GM23338 (cell line): ENCODE results near the gene BLACAT1. TPM values are rescaled to one million over a fixed set of nuclear protein-coding genes. Genes with fewer than 3 reads are reported as not detected.
A peak's percentile ranks its signal among the peaks of the same experiment; 100 is the strongest.

ENCODE experiments used
- ATAC-seq: fragments of 200-7000 bp; cut with Tn5 transposase; 3 replicates; pipeline ENCODE4 v1.9.1; 2020
- DNase-seq: peaks from one replicate; pipeline ENCODE4 v3.0.0-alpha.2; 2015; ENCODE audit warnings: low spot score
- H2AFZ ChIP-seq: fragments of 200-600 bp; sonication (generic); 2 replicates; pipeline ENCODE4 v1.8.0; 2016; ENCODE audit warnings: antibody characterized with exemption, mild to moderate bottlenecking, moderate library complexity
- H3F3A ChIP-seq: fragments of 200-600 bp; sonication (generic); replicated peaks from 2 replicates; pipeline ENCODE4 v1.8.0; 2017; ENCODE audit warnings: antibody characterized with exemption, mixed run types, low read depth
- H3K27ac ChIP-seq: fragments of 200-600 bp; sonication (generic); 2 replicates; pipeline ENCODE4 v1.6.1; 2016; ENCODE audit warnings: low read depth
- H3K27me3 ChIP-seq: fragments of 200-600 bp; sonication (generic); 2 replicates; pipeline ENCODE4 v1.8.0; 2016; ENCODE audit warnings: mild to moderate bottlenecking, mixed run types, moderate library complexity; ENCODE audit not compliant: insufficient read depth
- H3K36me3 ChIP-seq: fragments of 200-600 bp; sonication (generic); 2 replicates; pipeline ENCODE4 v1.8.0; 2016; ENCODE audit warnings: mild to moderate bottlenecking; ENCODE audit not compliant: insufficient read depth
- H3K4me1 ChIP-seq: fragments of 200-600 bp; sonication (generic); 2 replicates; pipeline ENCODE4 v1.8.0; 2016; ENCODE audit warnings: mild to moderate bottlenecking, moderate library complexity; ENCODE audit not compliant: insufficient read depth
- H3K4me2 ChIP-seq: fragments of 200-600 bp; sonication (generic); 2 replicates; pipeline ENCODE4 v1.7.1; 2017; ENCODE audit warnings: mixed run types
- H3K4me3 ChIP-seq: fragments of 200-600 bp; sonication (generic); 2 replicates; pipeline ENCODE4 v1.6.1; 2016; ENCODE audit warnings: mixed run types
- H3K79me2 ChIP-seq: fragments of 200-600 bp; sonication (generic); replicated peaks from 2 replicates; pipeline ENCODE4 v1.8.0; 2017; ENCODE audit warnings: mild to moderate bottlenecking; ENCODE audit not compliant: insufficient read depth
- H3K9me2 ChIP-seq: fragments of 200-600 bp; sonication (generic); 2 replicates; pipeline ENCODE4 v1.8.0; 2017; ENCODE audit not compliant: insufficient read depth
- H4K20me1 ChIP-seq: fragments of 200-600 bp; sonication (generic); replicated peaks from 2 replicates; pipeline ENCODE4 v1.8.0; 2017; ENCODE audit warnings: mild to moderate bottlenecking; ENCODE audit not compliant: insufficient read depth
- H3K27ac Mint-ChIP-seq: 2 replicates; pipeline ENCODE4 v1.8.0; 2020; ENCODE audit warnings: inconsistent platforms, mild to moderate bottlenecking, moderate library complexity, mixed read lengths
- H3K27me3 Mint-ChIP-seq: 3 replicates; pipeline ENCODE4 v1.8.0; 2022; ENCODE audit warnings: low read depth, mild to moderate bottlenecking, moderate library complexity, mixed read lengths, inconsistent platforms; ENCODE audit not compliant: insufficient read depth, poor library complexity
- H3K36me3 Mint-ChIP-seq: 3 replicates; pipeline ENCODE4 v1.8.0; 2021; ENCODE audit warnings: low read depth, mild to moderate bottlenecking, inconsistent platforms, moderate library complexity, mixed read lengths
- H3K4me1 Mint-ChIP-seq: 3 replicates; pipeline ENCODE4 v1.8.0; 2020; ENCODE audit warnings: mild to moderate bottlenecking, inconsistent platforms, mixed read lengths
- H3K4me3 Mint-ChIP-seq: 3 replicates; pipeline ENCODE4 v1.8.0; 2021; ENCODE audit warnings: moderate library complexity, mild to moderate bottlenecking, inconsistent platforms, mixed read lengths
- H3K9me3 Mint-ChIP-seq: 3 replicates; pipeline ENCODE4 v1.8.0; 2020; ENCODE audit warnings: moderate library complexity, mild to moderate bottlenecking, inconsistent platforms, mixed read lengths
- CREB1 ChIP-seq: fragments of 250-450 bp; sonication (Bioruptor Pico); IDR thresholded peaks from 2 replicates; pipeline ENCODE4 v1.5.0; 2020; ENCODE audit warnings: low read depth, mild to moderate bottlenecking, moderate library complexity
- EZH2phosphoT487 ChIP-seq: fragments of 200-600 bp; sonication (generic); IDR thresholded peaks from one replicate; pipeline ENCODE4 v1.8.1; 2018; ENCODE audit warnings: antibody characterized with exemption; ENCODE audit not compliant: unreplicated experiment
- JUNB ChIP-seq: IDR thresholded peaks from one replicate; pipeline ENCODE4 v1.6.1; 2016; ENCODE audit warnings: antibody characterized with exemption; ENCODE audit not compliant: unreplicated experiment
- REST ChIP-seq: IDR thresholded peaks from one replicate; pipeline ENCODE4 v1.6.1; 2018; ENCODE audit warnings: antibody characterized with exemption; ENCODE audit not compliant: unreplicated experiment
- polyA plus RNA-seq: library from polyadenylated mRNA; unstranded; fragments of >200 nt; fragmentation: Nextera tagmentation; extraction: Ambion mirVana; gene quantifications from 2 replicates; pipeline ENCODE4 v1.2.1, GENCODE V29; 2016
- total RNA-seq: library from RNA; depleted of rRNA; stranded (reverse); fragments of >200 nt; shearing (Covaris generic); gene quantifications from 2 replicates; pipeline ENCODE4 v1.2.3, GENCODE V29; 2014
- TF ChIP-seq, protein P1 (sequence below): fragments of 250-450 bp; sonication (Bioruptor Pico); IDR thresholded peaks from 2 replicates; pipeline ENCODE4 v1.5.0; 2020; ENCODE audit warnings: mild to moderate bottlenecking, moderate library complexity

Gene BLACAT1
- total and polyA plus RNA-seq, 2 experiments from 2014 or later, result 1.6 to 6.2 TPM

GRCh38 chr1:205432116-205432515, 23.7 kb downstream of the BLACAT1 start:
- Histone ChIP-seq H3K27ac (no peak overlapping the region), H3K27me3 (peaks cover 28% of the 10 kb centered on the region), H3F3A (no peaks in the 10 kb centered on the region), H3K9me2 (no peaks in the 10 kb centered on the region), H3K4me2 (no peak overlapping the region), H4K20me1 (no peaks in the 10 kb centered on the region), H3K36me3 (no peaks in the 10 kb centered on the region), H3K4me1 (peaks cover 17% of the 10 kb centered on the region), H3K79me2 (no peaks in the 10 kb centered on the region), H3K4me3 (no peak overlapping the region), H2AFZ (no peak overlapping the region)
- H3K27ac Mint-ChIP-seq, result no peak overlapping the region
- ATAC-seq (peak; percentile 9; the same call in 2 of the 3 replicates), DNase-seq (no peak)
- H3K27me3 Mint-ChIP-seq, result peaks cover 35% of the 10 kb centered on the region
- H3K4me3 Mint-ChIP-seq, result no peak overlapping the region
- TF ChIP-seq JUNB, result no peak
- TF ChIP-seq, protein P1, sequence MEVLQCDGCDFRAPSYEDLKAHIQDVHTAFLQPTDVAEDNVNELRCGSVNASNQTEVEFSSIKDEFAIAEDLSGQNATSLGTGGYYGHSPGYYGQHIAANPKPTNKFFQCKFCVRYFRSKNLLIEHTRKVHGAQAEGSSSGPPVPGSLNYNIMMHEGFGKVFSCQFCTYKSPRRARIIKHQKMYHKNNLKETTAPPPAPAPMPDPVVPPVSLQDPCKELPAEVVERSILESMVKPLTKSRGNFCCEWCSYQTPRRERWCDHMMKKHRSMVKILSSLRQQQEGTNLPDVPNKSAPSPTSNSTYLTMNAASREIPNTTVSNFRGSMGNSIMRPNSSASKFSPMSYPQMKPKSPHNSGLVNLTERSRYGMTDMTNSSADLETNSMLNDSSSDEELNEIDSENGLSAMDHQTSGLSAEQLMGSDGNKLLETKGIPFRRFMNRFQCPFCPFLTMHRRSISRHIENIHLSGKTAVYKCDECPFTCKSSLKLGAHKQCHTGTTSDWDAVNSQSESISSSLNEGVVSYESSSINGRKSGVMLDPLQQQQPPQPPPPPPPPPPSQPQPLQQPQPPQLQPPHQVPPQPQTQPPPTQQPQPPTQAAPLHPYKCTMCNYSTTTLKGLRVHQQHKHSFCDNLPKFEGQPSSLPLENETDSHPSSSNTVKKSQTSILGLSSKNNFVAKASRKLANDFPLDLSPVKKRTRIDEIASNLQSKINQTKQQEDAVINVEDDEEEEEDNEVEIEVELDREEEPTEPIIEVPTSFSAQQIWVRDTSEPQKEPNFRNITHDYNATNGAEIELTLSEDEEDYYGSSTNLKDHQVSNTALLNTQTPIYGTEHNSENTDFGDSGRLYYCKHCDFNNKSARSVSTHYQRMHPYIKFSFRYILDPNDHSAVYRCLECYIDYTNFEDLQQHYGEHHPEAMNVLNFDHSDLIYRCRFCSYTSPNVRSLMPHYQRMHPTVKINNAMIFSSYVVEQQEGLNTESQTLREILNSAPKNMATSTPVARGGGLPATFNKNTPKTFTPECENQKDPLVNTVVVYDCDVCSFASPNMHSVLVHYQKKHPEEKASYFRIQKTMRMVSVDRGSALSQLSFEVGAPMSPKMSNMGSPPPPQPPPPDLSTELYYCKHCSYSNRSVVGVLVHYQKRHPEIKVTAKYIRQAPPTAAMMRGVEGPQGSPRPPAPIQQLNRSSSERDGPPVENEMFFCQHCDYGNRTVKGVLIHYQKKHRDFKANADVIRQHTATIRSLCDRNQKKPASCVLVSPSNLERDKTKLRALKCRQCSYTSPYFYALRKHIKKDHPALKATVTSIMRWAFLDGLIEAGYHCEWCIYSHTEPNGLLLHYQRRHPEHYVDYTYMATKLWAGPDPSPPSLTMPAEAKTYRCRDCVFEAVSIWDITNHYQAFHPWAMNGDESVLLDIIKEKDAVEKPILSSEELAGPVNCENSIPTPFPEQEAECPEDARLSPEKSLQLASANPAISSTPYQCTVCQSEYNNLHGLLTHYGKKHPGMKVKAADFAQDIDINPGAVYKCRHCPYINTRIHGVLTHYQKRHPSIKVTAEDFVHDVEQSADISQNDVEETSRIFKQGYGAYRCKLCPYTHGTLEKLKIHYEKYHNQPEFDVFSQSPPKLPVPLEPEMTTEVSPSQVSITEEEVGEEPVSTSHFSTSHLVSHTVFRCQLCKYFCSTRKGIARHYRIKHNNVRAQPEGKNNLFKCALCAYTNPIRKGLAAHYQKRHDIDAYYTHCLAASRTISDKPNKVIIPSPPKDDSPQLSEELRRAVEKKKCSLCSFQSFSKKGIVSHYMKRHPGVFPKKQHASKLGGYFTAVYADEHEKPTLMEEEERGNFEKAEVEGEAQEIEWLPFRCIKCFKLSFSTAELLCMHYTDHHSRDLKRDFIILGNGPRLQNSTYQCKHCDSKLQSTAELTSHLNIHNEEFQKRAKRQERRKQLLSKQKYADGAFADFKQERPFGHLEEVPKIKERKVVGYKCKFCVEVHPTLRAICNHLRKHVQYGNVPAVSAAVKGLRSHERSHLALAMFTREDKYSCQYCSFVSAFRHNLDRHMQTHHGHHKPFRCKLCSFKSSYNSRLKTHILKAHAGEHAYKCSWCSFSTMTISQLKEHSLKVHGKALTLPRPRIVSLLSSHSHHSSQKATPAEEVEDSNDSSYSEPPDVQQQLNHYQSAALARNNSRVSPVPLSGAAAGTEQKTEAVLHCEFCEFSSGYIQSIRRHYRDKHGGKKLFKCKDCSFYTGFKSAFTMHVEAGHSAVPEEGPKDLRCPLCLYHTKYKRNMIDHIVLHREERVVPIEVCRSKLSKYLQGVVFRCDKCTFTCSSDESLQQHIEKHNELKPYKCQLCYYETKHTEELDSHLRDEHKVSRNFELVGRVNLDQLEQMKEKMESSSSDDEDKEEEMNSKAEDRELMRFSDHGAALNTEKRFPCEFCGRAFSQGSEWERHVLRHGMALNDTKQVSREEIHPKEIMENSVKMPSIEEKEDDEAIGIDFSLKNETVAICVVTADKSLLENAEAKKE, result no peak
- TF ChIP-seq REST, result no peak
- TF ChIP-seq EZH2phosphoT487, result no peak
- no peak for TF ChIP-seq CREB1 (CRISPR knock-in tag)
- H3K9me3 Mint-ChIP-seq, result no peaks in the 10 kb centered on the region
- no peaks in the 10 kb centered on the region for H3K36me3 Mint-ChIP-seq
- peaks cover 32% of the 10 kb centered on the region for H3K4me1 Mint-ChIP-seq
